Measurements from ENCODE around the gene EMSY.
A peak's percentile ranks its signal among the peaks of the same experiment; 100 is the strongest.
"Not testable (repeated sequence)": the region's sequence is repeated elsewhere in the genome, so short reads cannot be mapped to it uniquely, and the experiment has no call there.

The EMSY gene

DNA sequence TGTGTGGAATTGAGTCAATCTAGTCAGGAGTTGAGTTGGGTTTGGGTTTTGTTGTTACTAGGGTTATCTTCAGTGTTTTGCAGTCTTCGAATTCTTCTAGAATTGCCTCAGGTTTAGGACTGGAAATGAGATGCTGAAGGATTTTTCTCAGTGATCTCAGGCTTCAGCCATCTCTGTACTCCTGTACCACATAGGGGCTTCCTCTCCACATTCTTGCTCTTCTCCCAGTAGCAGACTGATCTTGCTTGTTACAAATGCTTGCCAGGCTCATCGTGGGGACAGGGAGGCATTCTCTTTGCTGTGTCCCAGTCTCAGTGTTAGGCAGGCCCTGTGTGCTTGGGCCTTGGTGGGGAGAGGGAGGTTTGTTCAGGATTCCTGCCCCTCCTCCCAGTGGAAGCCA lies 129.6 kb downstream of the EMSY start:
- DNase-seq (ENCODE audit: low read depth): no peak

DNA sequence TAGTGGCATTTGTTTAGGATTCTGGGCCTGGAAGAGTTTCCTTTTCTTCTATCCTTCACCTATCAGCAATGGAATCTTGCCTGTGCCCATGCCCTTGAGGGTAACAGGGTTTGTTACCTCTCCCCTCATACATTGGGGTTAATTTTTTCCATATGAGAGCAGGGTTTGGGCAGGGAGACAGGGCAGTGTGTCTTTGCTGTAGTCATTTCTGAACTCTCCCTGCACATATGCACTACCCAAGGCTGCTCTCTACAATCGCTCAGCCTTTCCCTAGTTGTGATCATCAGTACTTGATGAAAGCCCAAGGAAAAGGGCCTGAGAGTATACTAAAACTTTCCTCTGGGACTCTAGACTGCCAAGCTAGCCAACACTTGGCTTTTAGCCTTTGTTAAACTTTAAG lies 130.1 kb downstream of the EMSY start:
- no peak for DNase-seq (ENCODE audit: low read depth)

DNA sequence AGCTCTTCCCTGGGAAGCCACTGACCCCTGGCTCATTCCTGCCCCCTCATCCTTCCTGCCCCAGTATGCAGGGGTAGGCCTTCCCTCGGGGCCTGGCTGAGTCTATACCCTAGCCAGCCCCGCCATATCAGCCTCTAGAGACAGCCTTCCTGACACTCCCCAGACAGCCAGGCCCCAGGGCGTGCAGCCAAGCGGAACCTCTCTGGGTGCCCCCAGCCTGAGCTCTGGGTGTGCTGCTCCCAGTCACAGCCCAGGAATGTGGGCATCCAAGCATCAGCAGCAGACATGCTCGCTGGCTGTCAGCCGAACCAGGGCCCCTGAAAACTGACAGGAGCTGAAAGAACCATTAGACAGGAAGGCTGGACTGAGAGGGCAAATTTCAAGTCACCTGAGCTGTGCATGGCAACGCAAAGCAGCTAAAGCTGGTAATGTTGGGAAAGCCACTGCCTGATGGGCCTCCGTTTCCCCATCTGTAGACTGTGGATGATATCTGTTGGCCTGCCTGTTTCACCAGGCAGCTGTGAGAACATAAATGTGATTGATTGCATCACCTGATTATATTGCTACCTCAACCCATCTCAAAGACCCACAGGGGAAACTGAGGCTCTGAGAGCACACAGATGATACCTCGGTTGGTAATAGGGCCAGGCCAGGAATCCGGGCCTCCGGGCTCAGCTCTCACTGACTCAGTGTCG lies 132.6 kb downstream of the EMSY start:
- no peak for DNase-seq (ENCODE audit: low read depth)

DNA sequence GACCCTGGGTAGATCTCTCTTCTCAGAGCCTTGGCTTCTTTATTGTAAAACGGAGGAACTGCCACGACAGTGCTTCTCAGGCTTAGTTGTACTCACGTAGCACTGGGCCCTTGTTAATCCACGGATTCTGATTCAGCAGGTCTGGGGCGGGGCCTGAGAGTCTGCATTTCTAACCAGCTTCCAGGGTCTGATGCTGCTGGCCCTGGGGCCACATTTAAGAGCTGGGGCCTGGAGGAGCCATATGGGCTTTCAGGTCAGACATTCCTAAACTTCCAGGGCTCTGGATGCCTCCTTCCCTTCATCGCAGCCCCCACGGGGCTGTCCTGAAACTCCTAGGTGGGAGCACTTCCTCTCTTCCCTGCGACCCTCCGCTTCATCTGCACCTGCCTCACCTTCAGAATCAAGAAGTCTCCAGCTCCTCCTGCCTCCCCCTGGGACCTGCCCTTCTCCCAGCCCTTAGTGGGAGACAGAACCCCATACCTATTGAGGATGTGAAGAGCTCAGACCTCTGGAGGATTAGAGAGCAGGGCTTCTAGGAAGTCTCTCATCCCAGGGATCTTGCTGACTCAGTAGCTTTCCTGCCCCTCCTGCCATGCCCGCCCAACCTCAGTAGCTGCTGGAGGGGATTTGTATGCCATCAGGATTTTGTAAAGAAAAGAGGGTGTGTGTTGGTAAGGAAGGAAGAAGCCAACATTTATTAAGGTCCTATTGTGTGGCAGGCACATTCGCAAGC lies 133.3 kb downstream of the EMSY start:
- DNase-seq (ENCODE audit: low read depth): no peak

DNA sequence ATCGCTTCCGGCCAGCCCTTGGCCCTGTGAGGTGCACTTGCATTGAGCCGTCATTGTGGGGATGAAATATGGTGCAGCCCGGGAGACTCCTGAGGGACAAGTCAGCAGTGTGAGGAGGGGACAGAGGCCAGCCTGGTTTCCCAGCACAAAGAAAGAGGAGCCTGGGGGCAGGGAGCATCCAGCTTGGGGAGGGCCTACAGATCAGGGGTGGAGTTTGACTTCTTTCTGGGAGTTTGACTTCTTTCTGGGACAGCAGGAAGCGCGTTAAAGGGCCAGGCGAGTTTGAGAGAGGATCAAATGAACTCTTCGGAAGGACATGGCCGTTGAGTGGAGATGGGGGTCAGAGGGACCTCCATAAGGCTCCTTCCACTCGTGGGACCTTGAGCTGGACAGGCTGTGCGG lies 133.8 kb downstream of the EMSY start:
- no peak for DNase-seq (ENCODE audit: low read depth)

DNA sequence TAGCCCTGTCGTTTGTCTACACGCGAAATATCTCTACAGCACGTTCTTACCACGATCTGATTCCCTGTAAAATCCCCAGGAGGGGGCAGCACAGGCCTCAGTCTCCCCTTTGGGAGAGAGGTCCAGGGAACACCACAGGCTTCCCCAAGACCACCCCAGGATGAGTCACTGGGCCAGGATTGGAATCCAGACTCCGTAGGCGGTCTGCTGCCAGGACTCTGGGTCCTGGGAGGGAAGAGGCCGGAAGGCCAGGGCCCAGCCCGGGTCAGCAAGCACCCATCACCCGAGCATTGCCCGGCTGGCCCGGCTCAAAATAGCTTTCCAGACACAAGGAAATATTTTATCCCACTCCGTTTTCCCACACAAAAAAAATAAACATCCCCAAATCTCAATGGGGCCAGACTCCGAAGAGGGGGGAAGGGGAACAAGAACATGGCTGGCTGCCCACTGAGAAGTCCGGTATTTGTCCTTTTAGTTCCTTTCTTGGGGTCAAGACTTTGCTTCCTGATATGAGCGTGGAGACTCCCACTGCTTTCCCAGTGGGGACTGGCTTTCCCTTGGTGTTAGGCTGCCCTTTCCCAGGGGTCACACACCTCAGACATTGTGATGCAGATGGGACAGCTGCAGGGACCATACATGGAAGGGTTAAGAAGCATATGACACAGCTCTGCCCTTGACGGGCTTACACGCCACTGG lies 134.4 kb downstream of the EMSY start:
- no peak for DNase-seq (ENCODE audit: low read depth)

DNA sequence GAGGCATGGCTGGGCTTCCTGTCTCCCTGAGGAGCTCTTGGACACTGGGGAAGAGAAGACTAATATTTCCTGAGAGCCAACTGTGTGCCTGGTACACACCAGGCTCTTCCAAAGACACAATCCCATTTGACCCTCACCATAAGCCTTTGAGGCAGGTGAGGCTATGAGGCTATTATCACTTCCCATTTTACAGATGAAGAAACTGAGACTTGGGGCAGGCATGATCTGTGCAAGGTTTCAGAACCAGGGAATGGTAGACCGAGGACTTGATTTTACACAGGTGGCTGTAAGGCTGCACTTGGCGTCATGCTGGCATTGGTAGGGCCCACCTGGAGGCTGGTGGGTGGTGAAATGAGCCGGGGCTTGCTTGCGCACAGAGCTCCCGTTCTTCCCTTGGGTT lies 134.9 kb downstream of the EMSY start:
- DNase-seq (ENCODE audit: low read depth): no peak

DNA sequence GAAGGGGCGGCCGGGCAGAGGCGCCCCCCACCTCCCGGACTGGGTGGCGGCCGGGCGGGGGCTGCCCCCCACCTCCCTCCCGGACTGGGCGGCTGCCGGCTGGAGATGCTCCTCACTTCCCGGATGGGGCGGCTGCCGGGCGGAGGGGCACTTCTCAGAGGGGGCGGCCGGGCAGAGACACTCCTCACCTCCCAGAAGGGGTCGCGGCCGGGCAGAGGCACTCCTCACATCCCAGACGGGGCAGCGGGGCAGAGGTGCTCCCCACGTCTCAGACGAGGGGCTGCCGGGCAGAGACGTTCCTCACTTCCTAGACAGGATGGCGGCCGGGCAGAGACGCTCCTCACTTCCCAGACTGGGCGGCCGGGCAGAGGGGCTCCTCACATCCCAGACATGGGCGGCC lies 137.7 kb downstream of the EMSY start:
- not testable (repeated sequence) for DNase-seq (ENCODE audit: low read depth)

DNA sequence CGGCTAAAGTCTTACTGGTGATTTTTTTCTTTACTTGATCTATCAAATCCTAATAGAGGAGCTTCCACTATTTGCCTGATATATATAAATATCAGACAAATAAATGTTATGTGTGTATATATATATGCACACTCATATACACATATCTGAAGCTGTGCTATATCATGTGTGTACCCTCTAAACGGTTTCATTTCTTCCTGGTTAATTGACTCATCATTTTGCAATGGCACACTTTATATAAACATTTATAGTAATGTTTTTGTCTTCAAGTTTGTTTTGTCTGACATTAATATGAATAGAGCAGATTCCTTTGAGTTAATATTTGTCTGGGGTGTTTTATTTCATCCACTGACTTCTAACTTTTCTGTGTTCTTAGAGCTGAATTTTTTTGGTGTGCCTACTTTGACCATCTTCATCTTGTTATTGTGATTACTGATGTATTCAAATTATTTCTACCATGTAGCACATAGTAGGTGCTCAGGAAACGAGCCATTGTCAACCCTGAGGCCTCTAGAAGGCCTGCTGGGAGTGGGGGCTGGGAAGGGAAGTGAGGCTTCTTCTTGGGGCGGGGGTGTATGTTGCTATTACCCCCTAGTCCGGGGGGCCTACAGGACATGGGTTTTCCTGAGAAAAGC lies 143.1 kb downstream of the EMSY start:
- no peak for DNase-seq (ENCODE audit: low read depth)

DNA sequence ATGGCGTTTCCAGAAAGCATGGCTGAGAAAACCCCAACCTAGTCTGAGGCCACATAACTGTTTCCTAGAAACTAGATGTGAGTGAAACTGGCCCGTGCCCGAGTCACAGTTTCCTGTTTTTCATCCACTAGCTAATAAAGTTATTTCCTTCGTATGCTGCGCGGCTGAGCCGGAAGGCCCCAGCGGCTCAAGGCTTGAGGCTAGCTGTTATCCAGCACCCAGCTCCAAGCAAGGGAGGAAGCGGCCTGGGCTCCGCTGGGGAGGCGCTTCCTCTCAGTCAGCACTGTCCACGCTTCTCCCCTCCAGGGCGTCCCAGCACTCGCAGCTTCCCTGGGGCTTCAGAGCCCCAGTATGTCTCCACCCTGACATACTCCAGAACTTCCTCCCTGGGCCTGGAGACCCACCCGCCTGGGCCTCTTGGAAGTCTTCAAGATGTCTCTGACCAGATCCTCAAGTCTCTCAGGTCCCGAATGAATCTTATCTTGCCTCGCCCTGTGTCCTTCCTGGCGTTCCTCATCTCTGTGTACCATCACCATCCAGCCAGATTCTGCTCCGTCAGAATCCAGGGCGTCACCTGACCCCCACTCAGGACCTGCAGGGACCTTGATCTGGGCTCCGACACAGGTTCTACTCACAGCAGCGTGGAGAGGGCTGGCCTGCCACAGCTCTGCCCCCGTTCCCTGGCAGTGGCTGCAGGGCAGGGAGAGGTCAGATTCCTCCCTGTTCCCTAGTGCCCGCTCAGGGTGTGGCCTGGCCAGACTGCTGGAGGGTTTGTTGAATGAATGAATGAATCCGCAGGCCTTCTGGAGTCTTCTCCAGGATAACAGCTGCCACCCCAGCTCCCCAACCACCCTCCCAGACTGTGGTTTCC lies 143.9 kb downstream of the EMSY start:
- peak; percentile 6 for DNase-seq (ENCODE audit: low read depth)

DNA sequence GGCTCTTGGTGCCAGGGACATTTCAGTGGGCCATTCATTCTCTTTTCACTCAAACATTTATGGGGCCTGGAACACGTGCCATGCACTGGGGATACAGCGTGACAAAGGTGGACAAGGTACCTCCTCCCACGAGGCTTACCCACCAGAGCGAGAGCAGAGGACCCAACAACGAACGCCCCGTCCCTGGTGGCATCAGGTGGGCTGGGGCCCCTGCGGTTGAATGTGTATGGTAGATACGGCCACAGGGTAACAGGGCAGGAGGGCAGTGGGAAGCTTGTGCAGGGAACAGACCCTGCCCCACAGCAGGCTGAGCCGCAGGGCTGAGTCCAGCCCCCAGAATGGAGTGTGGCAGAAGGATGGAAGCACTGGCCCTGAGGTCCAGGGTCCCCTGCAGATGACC lies 144.7 kb downstream of the EMSY start:
- DNase-seq (ENCODE audit: low read depth): no peak

DNA sequence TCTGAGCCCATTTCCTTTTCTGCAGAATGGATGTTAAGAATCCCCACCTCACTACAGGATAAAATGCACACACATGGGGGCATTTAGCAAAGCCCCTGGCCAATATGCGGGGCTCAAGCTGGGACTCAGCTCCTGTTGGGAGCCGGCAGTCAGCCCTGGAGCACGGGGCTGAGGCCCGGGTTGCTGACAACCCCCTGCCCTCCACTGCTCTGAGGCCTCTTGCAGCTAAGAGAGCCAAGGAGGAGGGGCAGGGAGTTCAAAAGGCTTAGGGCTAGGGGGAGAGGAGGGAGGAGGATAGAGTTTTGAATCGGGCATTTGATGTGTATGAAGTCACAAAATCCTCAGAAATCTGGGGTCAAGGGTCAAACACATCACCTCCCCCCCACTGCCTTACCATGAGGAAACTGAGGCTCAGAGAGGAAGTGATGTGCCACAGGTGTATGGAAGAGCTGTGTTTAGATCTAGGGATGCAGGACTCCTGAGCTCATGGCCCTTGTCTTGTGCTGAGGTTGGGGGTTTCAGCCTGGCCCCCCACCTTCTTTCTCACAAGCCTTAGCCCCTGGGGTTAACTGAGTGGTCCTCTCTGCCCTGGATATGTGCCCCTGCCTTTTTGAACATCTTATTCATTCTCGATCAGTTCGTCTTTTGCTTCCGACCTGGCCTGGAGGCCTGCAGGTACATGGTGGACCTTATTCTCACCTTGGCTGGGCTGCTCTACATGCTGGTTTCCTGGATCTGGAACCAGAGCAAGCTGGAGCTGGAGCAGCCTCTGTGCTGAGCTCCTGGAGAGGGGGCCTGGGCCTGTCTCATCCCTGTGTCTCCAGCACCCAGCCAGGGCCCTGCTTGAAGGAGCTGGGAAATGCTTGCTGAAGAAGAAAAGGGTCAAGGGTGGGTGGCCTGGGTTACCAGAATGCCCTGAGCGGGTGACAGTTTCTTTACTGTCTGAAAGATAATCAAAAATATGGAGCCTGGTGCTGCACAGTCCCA lies 145.4 kb downstream of the EMSY start:
- DNase-seq (ENCODE audit: low read depth): no peak

DNA sequence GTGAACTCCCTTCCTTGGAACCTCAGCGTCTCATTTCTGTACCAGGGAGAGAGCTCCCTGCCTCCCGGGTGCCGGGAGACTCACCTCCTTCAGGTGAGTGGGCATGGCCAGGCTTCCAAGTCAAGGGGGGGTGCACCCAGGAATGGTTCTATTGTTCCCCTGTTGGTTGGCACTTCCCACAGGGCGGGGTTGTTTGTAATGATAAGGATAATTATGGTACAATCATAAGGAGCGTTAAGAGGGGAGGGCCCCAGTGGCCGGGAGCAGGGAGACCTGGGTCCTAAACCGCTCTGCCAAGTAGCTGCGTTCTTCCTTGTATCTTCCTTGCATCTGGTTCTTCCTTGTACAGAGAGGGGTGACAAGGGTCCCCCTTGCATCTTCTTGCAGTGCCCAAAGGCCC lies 146.6 kb downstream of the EMSY start:
- no peak for DNase-seq (ENCODE audit: low read depth)

DNA sequence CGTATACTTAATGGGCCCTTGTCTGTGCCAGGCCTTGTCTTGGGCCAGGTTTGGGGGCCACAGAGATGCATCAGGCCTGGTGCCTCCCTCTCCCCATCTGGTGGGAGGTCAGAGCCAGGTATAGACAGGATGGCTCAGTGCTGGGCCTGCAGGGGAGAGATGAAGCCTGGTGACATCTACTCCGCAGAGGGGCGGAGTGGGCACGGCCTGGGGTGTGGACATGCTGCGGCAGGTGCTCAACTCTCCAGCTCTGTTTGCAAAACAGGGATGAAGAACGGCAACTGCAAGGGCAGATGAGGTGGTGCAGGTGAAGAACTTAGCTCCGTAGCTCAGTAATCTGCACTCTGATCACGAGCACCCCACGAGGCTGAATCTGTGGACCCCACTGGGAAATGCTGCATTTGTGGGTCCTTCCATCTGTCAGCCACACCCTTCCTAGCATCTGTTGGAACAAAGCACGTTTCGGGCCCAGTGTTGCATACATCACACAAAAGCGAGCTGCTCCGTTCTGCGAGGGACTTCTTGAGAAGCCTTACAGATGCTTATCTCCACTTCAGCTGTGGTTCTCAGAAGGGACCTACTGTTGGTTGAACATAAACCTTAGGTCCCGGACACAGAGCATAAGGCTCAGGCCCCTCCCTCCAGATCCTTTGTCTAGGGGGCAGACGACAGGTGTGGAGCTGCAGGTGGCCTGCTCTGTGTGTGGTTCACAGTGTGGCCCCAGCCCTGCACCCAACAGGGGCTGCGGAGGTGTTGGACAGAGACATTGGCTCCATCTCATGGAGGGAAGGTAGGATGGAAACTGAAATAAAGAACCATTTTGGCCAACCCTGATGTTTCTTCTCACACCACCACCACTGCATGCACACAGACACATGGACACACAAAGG lies 147.5 kb downstream of the EMSY start:
- DNase-seq (ENCODE audit: low read depth): no peak

DNA sequence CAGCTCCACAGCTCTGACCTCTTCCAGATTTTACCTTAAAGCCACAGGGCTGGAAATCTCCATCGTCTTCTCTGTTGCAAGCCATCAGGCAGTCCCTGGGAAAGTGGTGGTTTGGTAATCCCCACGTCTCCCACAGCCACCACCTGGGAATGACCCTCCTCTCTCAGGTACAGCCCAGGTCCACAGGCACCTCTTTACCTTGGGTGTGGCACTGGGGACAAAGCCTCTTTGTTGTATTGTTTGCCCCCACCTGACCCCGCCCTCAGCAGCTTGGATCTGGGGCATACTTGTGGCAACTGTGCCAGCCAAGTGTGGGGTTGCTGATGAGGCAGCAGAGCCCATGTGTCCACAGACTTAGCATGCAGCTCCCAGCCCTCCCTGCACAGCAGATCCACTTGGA lies 148.1 kb downstream of the EMSY start:
- DNase-seq (ENCODE audit: low read depth): no peak

DNA sequence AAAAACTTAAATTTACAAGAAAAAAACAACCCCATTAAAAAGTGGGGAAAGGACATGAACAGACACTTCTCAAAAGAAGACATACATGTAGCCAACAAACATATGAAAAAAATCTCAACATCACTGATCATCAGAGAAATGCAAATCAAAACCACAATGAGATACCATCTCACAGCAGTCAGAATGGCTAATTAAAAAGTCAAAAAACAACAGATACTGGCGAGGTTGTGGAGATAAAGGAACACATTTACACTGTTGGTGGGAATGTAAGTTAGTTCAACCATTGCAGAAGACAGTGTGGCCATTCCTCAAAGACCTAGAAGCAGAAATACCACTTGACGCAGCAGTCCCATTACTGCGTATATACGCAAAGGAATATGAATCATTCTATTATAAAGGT lies 150.3 kb downstream of the EMSY start:
- not testable (repeated sequence) for DNase-seq (ENCODE audit: low read depth)

DNA sequence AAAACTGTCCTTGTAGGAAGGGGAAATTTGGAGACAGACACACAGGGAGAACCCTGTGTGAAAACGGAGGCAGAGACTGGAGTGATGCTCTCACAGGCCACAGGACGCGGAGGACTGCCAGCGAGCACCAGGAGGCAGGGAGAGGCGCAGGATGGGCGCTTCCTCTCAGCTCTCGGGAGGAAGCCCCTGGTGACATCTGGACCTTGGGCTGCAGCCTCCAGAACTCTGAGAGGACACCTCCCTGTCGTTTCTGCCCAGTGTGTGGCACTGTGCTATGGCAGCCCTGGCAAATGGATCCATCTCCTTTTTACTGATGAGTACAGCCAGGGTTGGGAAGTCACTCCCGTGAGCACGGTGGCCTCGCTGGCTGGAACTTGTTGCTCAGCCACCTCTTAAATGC lies 151.8 kb downstream of the EMSY start:
- no peak for DNase-seq (ENCODE audit: low read depth)

DNA sequence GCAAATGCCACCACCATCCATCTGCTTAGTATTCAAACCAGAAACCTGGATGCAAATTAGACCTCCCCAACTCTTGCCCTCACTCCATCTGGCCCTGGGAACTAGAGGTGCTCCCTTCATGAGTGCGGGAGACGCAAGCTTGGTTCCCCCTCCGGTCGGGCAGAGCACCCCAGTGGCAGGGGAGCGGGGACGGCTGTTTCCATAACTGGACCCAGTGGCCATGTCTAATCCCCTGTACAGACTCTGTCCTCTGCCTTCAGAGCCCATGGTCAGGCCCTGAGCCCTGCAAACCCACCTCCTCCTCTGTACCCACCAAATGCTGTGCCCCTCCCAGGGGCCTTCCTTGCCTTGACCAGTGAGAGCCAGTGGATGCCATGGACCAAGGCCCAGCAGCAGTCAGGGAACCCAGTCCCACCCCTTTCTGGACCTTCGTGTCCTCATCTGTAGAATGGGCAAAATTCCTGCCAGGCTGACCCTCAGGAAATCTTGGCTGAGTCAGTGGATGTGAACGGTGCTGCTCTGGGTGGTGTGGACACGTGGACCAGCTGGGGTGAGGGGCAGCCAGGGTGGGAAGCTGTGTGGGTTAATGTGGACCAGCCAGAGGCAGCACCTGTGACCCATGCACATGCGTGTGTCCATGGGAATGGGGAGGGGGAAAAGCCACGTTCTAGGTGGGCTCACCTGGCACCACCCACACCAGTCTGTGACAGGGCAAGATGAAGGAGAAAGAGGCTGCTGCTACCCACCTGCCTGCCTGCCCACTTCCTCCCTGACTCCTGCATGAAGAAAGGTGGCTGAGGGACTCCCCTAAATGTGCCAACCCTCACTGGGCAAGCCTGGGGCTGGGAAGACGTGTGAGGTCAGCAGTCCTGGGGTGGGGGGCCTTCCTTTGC lies 153.0 kb downstream of the EMSY start:
- DNase-seq (ENCODE audit: low read depth): no peak

Data from activated T-cell treated with anti-CD3 and anti-CD28 coated beads for 1 hour (primary cell).